GM11168 (cell line): Measurements from ENCODE around the gene IMPACT.

Source experiments
- in situ Hi-C: fragments of 300-500 bp; cut with MboI; formaldehyde crosslinking; loops from one replicate; pipeline ENCODE4 v1.12.0; 2022; ENCODE audit warnings: low sequenced_read_pairs; ENCODE audit not compliant: unreplicated experiment

IMPACT gene

GRCh38 chr18:24472591-24472990, 46.1 kb downstream of the IMPACT start:
- in situ Hi-C loops, result loop anchor here (10.0 kb wide), 1 partner anchor 252 kb away; no protein-coding TSS in a partner anchor

GRCh38 chr18:24474406-24474805, 47.9 kb downstream of the IMPACT start:
- in situ Hi-C loops, result loop anchor here (10.0 kb wide), 1 partner anchor 250 kb away; no protein-coding TSS in a partner anchor

- in situ Hi-C loops, result loop anchor here (10.0 to 25.0 kb wide), 3 partner anchors 114 to 314 kb away; no protein-coding TSS in a partner anchor
Measured at GRCh38 chr18:24475926-24476589, 49.6 kb downstream of the IMPACT start.

- in situ Hi-C loops, result loop anchor here (10.0 to 25.0 kb wide), 3 partner anchors 117 to 317 kb away; no protein-coding TSS in a partner anchor
Measured at GRCh38 chr18:24479371-24479770, 52.9 kb downstream of the IMPACT start.

GRCh38 chr18:24482821-24483220, 56.4 kb downstream of the IMPACT start:
- in situ Hi-C loops, result loop anchor here (25.0 kb wide), 2 partner anchors 121 to 321 kb away; no protein-coding TSS in a partner anchor

GRCh38 chr18:24485681-24486080, 59.2 kb downstream of the IMPACT start:
- in situ Hi-C loops, result loop anchor here (25.0 kb wide), 2 partner anchors 123 to 323 kb away; no protein-coding TSS in a partner anchor

GRCh38 chr18:24486684-24487083, 60.2 kb downstream of the IMPACT start:
- in situ Hi-C loops, result loop anchor here (25.0 kb wide), 2 partner anchors 124 to 324 kb away; no protein-coding TSS in a partner anchor

GRCh38 chr18:24488824-24489493, 62.5 kb downstream of the IMPACT start:
- in situ Hi-C loops, result loop anchor here (25.0 kb wide), 2 partner anchors 127 to 327 kb away; no protein-coding TSS in a partner anchor

GRCh38 chr18:24490539-24490938, 64.1 kb downstream of the IMPACT start:
- in situ Hi-C loops, result loop anchor here (25.0 kb wide), 2 partner anchors 128 to 328 kb away; no protein-coding TSS in a partner anchor

GRCh38 chr18:24491927-24492834, 65.7 kb downstream of the IMPACT start:
- in situ Hi-C loops, result loop anchor here (25.0 kb wide), 2 partner anchors 130 to 330 kb away; no protein-coding TSS in a partner anchor

GRCh38 chr18:24494586-24494985, 68.1 kb downstream of the IMPACT start:
- in situ Hi-C loops, result loop anchor here (25.0 kb wide), 2 partner anchors 132 to 332 kb away; no protein-coding TSS in a partner anchor

- in situ Hi-C loops, result loop anchor here (25.0 kb wide), 2 partner anchors 135 to 335 kb away; no protein-coding TSS in a partner anchor
Measured at GRCh38 chr18:24497031-24497754, 70.7 kb downstream of the IMPACT start.

- in situ Hi-C loops, result loop anchor here (25.0 kb wide), 2 partner anchors 138 to 338 kb away; no protein-coding TSS in a partner anchor
Measured at GRCh38 chr18:24499814-24500213, 73.3 kb downstream of the IMPACT start.

GRCh38 chr18:24500217-24500616, 73.7 kb downstream of the IMPACT start:
- in situ Hi-C loops, result no loop called here

GRCh38 chr18:24500766-24501165, 74.3 kb downstream of the IMPACT start:
- in situ Hi-C loops, result no loop called here

GRCh38 chr18:24502667-24503523, 76.4 kb downstream of the IMPACT start:
- in situ Hi-C loops, result no loop called here
